ENCODE measurements around the gene CAMSAP2.
A peak's percentile ranks its signal among the peaks of the same experiment; 100 is the strongest.

Gene CAMSAP2

DNA sequence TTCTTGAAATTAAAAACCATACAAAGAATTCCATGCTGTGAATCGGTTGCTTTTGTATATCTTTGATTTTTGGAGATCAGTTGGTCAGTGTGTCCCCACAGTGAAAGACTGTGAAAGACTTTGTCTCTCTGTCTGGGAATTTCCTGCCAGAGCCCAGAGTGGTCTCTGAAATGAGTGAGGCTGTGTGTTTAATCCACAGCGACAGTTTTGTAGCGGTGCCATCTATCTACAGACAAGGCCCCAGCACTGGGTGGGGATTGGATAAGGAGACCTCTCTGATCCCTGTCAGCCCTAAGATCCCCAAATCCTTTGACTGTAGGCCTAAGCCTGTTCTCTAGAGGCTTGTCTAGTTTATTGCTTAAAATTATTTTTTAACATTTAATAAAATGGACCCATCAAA, 144.4 kb downstream of the CAMSAP2 start:
- DNase-seq (ENCODE audit: low read depth in 3 of 3): no peak

DNA sequence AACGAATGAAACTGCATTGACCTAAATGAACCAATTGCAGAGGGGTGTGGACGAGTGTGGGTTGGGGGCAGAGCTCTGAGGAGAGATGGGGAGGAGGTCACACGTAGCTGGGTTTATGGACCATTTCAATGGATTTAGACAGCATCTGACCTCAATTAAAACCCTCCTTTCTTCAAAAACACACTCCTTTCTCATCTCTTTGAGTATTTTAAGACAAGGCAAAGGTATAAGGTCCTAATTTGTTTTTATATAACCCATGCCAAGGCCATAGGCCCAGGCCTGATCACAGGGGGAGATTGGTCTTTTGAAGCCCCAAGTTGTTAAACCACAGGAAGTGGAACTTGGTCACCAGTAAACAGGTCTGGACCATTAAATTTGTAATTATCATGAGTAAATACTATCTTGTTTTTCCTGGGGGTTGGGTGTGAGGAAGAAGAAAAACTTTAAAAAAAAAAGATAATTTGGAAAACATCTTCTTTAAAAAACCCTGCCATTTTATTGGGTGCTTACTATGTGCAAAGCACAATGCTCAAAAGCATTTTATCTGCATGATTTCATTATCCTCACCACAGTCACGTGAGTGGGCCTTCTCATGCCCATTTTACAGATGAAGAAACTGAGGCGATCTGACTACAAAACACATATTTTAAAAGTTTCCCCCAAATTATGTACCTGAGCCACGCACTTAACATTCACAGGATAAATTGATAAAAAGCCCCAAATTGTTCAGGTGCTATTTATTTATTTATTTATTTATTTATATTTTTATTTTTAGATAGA, 147.1 kb downstream of the CAMSAP2 start:
- no peak for DNase-seq (ENCODE audit: low read depth in 3 of 3)

DNA sequence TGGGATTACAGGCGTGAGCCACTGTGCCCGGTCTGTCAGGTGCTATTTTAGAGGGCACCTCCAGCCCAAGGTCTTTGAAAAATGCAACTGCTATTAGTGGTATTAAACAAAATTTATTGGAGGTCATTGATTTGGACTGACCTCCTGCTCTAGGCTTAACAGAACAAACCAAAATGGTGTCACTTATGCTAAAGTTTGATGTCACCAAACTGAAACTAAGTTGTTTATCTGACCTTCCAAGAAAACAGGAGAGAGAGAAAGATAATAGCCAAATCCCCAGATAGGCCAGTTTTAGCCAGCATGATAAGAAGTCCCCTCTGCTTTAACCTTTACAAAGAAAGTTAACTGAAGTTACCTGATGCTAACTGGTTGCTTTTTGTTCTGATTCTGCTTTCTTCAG, 147.9 kb downstream of the CAMSAP2 start:
- no peak for DNase-seq (ENCODE audit: low read depth in 3 of 3)

DNA sequence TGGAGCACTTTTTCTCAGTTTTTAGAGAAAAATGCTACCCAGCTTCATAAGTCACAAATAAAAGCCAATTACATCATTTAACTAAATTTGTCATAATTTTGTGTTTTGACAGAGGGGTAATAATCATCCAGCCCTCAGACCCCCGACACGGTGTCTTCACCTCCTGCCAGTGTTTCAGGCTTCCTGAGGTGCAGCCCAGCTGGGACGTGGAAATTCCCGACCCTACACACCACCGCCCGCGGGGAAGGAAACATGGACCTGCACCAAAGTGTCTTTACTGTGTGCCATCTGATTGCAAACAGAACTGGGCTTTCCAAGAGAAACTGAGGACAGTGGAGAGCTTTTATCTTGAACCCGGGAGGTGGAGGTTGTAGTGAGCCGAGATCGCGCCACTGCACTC, 148.3 kb downstream of the CAMSAP2 start:
- DNase-seq (ENCODE audit: low read depth in 3 of 3): no peak

DNA sequence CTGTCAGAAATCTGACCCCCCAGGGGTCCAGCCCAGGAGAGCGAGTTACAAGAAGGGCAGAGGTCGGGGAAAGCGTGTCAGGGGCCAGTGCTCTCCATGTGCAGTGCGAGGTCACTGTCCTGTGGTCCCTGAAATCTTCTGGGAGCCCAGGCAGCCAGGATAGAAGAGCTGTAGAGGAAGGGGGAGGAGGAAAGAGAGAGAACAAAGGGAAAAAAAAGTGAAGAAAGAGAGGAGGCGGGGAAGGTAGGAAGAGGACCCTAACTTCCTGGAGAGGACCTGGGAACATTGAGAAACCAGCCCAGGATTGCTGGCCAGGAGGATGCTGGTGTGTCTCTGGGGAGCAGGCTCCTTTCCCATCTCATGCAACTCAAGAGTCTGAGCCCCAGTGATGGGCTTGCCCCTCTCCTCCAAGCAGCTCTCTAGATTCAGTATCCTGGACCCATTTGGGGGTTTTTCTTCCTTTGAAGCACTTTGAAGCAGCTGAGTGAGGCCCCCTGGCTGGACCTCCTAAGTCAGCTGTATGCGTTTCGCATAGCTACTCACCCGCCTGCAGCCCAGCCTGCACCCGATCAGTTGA, 149.2 kb downstream of the CAMSAP2 start:
- no peak for DNase-seq (ENCODE audit: low read depth in 3 of 3)

DNA sequence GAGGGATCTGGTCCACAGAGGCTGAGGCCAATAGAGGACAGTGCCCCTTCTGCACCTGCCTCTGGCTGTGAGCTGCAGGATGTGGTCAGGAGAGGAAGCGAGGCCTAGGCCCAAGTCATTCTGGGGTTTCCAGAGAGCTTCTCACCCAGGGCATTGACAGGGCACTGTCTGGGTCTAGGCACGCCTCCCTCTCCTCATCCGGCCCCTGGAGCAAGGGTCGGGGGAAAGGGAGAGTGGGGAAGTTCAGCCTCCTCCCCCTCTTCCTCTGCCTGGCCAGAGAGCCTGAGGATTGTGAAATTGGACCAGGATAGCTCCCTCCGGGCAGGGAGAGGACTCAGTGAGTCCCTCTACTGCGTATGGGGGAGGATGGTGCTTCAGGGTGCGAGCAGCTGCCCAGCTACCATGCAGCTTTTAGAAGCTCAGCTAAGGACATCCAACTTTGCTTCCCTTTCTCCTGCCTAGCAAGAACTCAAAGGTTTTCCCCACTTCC, 149.7 kb downstream of the CAMSAP2 start:
- DNase-seq (ENCODE audit: low read depth in 3 of 3): peak; percentile 21 to 59 (median 28)

DNA sequence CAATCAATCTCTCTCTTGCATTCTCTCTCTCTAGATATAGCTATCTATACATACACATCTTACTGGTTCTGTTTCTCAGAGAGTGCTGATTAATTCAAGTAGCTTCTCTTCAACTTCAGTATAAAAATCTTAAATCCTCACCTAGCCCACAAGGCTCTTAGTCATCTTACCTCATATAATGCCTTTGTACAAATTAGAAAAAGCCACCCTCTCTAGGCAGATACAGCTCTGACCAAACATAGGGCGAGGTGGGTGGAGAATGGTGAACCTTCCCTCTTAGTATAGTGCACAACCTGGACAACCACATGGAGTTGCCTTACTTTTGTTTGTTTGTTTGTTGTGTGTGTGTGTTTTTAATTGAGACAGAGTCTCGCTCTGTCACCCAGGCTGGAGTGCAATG, 150.9 kb downstream of the CAMSAP2 start:
- no peak for DNase-seq (ENCODE audit: low read depth in 3 of 3)

DNA sequence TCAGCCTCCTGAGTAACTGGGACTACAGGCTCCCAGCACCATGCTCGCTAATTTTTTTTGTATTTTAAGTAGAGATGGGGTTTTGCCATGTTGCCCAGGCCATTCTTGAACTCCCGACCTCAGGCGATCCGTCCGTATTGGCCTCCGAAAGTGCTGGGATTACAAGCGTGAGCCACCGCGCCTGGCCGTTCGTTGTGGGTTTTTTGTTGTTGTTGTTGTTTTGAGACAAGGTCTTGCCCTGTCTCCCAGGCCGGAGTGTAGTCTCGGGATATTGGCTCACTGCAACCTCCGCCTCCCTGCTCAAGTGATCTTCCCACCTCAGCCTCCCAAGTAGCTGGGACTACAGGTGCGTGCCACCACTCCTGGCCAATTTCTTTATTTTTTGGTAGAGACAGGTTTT, 151.3 kb downstream of the CAMSAP2 start:
- no peak for DNase-seq (ENCODE audit: low read depth in 3 of 3)

DNA sequence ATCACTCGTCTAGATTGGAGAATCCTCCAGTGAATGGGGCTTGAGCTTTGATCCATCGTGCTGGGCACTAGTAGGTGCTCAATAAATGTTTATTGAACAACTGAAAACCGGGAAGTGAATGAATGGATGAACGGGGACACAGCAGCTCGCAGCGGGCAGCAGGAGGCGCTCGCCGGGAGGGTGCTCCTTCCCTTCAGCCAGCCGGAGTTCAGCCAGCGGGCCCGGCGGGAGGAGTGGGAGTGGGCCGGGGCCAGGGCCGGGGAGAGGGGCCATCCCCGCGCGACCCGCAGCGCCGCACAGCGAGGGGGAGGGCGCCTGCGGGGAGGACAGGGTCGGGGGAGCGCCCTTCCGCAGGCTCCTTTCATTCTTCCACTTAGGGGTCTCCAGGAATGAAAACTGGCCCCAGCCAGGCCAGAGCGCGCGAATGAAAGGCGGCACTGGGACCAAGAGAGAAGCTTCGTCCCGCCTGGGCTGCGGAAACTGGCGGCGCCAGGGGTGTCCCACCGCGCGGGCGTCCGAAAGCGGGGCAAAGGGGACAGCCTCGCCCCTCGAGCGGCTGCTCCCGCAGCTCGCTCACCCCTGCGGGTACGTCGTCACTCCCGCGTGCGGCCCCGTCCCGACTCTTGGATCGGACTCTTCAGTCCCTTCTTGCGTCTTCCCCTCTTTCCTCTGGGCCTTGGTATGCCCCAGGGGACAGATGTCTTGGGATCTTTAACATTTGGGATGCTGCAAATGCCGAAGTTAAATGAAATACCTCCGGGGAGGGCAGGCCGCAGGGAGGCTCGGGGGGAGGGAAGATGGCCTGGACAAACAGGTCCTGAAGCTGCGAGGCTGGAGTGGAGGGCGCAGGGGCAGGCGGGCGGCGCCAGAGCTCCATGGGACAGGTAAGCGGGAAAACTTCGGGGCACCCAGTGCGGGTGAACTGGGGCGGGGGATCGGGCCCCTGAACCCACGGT, 152.4 kb downstream of the CAMSAP2 start:
- no peak for DNase-seq (ENCODE audit: low read depth in 3 of 3)

DNA sequence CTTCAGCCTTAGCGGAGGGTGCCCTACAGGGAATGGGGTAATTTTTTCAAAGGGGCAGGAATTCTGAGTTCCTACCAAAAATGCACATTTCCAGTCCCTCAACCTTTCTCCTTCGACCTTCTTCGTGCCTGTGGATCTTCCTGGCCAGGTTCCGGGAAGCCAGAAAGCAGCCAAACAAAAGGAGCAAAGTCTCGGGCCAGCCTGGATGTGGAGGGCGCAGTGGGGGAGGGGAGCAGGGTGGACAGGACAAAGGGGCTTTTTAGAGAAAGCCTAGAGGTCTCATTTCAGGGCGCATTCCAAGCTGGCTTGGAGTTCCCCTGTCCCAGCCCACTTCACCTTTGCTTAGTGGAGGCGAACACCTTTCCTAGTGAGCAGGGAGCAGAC, 153.1 kb downstream of the CAMSAP2 start:
- DNase-seq (ENCODE audit: low read depth in 3 of 3): no peak

DNA sequence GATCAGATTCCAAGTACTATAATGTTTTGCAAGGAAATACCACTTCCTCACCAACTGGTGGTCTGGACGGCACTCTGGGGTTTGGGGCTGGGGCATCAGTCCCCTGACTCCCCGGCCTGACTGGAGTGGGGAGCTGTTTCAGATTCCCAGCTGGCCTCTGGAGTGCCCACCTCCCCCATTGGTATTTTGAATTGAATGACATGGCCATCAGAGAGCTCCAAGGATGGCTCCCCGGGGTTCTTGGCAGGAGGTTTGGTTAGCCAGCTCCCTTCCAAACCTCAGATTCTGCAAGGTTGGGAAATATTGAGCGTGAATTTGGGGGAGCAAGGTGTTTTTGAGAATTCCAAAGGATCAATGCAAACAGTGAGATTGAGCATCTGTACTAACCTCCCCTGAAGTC, 153.9 kb downstream of the CAMSAP2 start:
- DNase-seq (ENCODE audit: low read depth in 3 of 3): no peak

DNA sequence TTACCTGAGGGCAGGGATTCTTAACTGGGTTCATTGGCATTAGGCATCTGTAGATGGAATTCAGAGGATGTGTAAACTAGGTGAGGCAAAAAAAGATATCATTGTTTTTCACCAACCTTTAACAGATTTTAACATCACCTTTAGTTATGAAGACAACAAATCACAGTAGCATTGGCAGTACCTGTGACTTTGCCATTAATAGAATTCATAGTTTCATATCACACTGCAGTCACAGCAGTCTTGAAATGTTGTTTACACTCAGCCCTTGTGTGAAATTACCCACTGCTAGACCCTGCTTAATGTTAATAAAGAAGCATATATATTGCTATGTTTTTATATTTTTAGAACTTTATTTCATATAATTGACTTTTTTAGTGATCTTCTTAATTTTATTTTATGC, 154.3 kb downstream of the CAMSAP2 start:
- DNase-seq (ENCODE audit: low read depth in 3 of 3): no peak

DNA sequence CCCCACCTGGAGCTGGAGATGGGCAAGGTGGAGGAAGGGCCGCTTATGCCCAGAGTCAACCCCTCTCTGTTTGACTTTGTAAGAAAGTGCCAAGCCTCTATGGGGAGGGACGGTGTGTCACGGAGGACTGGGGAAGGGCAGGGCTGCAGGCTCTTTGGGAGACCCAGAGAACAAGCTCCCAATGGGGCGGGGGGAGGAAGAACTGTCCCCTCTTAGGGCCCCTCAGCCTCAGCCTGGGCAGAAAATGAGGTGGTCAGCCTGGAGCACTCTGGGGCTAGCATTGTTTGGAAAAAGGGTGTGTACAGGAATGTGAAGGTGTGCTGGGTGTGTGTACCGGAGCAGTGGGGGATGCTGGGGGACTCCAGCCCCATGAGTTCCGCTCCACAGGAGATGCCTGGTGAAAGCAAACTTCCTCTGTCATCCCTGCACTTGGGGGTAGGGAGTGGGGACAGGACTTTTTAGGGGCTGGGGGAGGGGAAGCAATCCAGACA, 154.8 kb downstream of the CAMSAP2 start:
- DNase-seq (ENCODE audit: low read depth in 3 of 3): no peak

DNA sequence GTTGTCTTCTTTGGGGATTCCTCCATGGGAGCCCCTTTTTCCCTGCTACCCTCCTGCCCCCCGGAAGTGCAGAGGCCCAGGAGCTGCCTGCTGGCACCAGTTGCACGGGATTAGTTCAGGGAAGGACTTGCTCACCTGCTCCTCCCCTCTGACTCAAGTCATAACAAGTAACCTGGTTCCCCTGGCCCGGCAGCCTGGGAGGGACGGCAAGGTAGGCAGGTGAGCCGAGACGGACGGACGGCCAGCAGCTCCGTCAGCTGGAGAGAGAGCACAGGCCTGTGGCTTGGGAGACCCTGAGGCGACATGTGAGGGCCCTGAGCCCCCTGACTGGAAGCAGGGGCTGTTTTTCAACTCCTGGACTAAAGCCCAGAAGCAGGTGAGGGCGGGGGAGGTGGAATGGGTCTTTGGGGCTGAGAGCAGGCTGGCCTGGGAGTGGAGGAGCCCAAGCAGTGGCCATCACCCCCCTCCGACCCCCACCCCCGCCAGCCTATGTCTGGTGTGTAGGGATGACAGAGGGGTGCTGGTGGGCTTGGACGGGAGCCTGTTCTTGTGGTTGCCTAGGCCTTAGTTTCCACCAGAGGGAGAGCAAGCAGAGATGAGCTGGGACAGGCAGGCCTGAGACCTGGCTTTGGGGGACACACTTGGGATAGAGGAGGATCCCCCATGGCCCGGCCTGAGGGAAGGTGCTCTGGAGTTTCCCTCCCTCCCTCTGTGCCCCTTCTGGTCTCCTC, 156.2 kb downstream of the CAMSAP2 start, which contains the start of gene INAVA:
TSS of gene INAVA (plus strand) at position 189 of the 731 bp plus-strand sequence. CDS start 3,501 bp downstream, outside the sequence.
- no peak for DNase-seq (ENCODE audit: low read depth in 3 of 3)

DNA sequence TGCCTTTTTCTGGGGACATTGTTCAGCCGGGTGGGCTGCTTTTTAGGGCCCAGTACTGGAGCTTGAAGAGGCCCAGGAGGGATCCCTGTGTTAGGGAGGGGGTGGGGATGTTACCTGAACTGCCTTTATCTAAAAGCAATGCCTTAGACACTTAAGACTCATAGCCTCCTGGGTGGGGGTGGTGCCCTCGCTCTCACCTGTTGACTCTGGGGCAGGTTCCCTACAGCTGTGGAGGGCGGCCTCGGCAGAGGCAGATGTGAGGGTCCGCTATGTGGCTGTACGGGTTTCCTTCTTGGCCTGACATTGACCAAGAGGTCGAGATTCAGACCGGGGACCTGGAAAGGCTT, 156.7 kb downstream of the CAMSAP2 start:
- no peak for DNase-seq (ENCODE audit: low read depth in 3 of 3)

DNA sequence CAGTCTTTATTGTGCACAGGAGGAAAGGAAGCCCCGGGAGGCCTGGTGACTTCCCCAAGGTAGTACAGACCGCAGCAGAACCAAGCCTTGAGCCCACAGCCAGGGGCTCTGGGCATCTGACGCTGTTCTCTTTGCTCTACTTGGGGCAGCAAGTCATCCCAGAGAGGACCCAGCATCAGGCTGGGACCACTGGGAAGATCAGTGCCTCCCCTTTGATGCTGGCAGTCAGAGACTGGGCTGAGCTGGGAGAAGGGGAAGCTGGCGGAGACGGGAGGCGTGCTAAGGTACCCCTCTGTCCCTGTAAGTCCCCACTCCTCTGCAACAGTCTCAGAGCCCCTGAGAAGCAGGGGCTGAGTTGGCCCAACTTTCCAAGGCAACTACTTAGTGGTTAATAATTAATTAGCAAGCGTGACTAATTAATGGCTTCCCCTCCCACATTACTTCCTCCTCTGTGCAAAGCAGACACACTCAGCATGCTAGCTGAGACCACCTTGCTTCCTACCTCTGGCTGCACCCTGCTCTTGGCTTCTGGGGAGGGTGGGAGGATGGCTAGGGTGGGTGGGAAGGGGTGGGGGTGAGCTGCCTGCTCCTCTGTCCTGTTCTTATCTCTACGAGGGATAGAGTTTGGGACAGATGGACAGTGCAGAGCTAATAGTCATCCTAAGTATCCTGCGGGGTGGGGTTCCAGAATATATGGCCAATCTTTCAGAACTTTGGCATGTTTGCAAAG, 157.3 kb downstream of the CAMSAP2 start:
- no peak for DNase-seq (ENCODE audit: low read depth in 3 of 3)

DNA sequence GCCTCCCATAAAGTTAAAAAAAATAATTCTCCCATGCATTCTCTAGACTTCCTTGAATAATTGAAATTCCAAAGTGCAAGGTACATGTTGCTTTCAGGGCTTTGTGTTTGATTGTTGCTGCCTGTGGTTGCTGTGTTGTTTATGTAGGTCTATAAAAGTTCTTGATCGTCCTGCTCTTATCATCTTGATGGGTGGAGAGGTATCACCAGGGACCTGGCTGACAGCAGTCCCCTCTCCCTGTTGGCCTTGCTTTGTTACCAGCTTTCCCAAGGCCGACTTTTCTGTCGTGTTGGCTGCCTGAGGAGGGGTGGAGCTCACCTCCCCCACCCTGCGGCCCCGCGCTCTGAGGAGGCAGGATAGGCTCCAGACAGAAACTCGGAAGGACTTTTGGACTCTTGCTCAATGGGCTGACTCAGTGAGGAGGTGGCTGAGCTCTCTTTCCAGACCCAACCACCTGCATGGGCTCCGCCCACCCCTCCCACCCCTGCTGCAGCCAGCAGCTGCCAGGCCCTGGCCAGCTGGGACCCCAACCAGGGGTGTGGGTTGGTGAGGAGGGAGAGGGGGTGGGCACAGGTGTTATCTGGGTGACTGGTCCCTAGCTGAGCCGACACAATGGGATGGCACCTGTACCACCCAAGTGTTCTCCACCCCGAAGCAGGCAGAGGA, 158.0 kb downstream of the CAMSAP2 start:
- DNase-seq (ENCODE audit: low read depth in 3 of 3): no peak

DNA sequence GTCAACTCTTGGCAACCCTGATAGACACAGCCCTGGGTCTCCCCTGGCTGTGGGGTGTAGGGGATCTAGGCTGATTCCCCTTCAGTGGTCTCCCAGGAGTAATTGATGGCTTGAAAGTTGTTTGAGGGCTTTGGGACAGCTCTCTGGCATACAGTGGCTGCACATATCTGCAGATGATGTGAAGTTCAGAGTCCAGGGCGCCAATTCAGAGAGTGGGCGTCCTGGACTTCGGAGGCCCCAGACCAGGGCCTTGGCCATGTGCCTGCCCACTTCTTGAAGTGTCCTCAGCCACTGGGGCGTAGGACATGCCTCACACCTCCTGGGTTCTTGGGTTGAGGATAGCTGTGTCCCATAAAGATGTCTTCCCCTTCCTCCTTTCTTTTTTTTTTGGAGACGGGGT, 158.6 kb downstream of the CAMSAP2 start:
- no peak for DNase-seq (ENCODE audit: low read depth in 3 of 3)

DNA sequence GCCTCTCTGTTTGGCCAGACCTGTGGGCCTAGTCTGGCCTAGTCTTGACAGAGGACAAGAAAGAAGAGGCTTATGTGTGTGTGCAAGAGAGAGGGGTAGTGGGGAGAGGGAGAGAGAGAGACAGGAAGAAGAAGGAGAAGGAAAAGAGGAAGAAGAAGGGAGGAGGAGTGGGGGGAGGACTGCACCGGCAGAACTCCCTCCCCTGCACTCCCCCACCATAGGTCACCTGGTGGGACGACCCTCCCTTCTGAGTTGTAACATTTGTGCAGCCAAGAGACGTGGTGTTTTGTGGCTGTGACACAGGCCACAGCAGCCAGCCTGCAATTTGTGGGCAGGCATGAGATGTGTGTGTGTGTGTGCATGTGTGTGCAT, 160.3 kb downstream of the CAMSAP2 start:
- no peak for DNase-seq (ENCODE audit: low read depth in 3 of 3)

DNA sequence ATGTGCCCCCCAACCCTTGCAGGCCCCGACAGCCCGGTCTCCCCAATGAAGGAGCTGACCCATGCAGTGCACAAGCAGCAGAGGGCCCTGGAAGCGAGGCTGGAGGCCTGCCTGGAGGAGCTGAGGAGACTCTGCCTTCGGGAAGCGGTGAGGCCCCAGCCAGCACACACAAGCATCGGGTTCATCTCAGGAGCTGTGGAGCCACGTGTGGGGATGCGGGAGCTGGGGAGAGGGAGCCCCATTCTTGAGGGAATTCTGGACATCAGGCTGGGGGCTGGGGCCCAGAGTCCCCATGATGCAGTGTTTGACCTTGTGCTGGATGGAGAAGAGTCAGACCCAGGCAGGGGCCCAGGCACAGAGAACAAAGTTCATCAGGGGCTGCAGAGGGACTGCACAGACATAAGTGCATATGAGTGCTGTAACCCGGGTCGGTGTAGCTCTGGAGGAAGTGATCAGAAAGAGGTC, 160.8 kb downstream of the CAMSAP2 start:
- no peak for DNase-seq (ENCODE audit: low read depth in 3 of 3)

Data from stimulated activated CD4-positive, alpha-beta T cell treated with anti-CD3 and anti-CD28 coated beads, TNF-alpha, amount 100 ng/mL, for 24 hours (primary cell).